Thyroid gland (tissue), 4 donors: ENCODE measurements around the gene MINDY4B.

Experiments used
- POLR2A ChIP-seq, 2 donors: fragments of 450-650 bp; IDR thresholded peaks; one replicate each; pipeline ENCODE4 v1.6.1; 2017; ENCODE audit warnings: antibody characterized with exemption in 2 of 2, mild to moderate bottlenecking in 2 of 2, moderate library complexity in 1 of 2
- TF ChIP-seq, protein P1 (sequence below), 6 experiments: fragments of 200-600 bp in 3 of 6; fragments of 450-650 bp in 3 of 6; sonication (generic) in 3 of 6; IDR thresholded peaks; one replicate each; pipeline ENCODE4 v1.5.1; 2016 to 2019; ENCODE audit warnings: antibody characterized with exemption in 6 of 6, mild to moderate bottlenecking in 2 of 6, inconsistent platforms in 1 of 6, moderate library complexity in 1 of 6

DNA sequence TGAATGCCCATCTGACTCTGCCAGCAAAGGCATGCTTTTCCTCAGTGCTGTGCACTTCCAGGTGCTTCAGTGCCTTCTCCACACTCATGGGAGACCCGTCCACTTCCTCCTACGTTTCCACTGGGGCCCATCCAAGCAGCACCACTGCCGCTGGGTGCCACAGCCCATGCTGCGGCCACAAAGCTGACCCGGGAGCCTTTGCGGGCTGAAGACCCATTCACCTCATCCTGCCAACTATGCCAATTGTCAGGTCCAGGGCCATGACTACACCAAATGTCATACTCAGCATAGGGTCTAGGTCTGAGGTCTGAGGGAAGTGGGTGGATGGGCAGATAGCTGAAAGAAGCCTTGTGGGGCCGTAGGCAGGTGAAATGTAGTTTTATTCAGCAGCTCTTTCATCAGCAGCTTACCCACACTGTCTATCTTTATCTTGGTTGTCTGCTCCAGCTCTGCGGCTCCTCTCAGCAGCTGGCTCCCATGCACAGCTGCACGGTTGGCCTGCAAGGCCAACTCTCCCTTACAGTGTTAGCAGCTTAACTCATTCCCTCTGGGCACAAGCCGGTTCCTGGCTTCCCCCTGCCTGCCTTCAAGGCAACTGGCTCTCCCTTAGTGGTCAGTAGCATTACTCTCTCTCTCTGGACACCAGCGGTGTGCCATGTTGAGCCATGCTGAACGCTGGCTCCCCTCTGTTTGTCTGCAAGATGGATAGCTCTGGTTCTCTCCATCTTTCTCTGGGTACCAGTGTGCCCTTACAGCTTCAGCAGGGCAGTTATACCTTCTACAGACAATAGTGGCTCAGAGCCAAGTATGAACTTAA, 78.6 kb downstream of the MINDY4B start:
- TF ChIP-seq, protein P1, sequence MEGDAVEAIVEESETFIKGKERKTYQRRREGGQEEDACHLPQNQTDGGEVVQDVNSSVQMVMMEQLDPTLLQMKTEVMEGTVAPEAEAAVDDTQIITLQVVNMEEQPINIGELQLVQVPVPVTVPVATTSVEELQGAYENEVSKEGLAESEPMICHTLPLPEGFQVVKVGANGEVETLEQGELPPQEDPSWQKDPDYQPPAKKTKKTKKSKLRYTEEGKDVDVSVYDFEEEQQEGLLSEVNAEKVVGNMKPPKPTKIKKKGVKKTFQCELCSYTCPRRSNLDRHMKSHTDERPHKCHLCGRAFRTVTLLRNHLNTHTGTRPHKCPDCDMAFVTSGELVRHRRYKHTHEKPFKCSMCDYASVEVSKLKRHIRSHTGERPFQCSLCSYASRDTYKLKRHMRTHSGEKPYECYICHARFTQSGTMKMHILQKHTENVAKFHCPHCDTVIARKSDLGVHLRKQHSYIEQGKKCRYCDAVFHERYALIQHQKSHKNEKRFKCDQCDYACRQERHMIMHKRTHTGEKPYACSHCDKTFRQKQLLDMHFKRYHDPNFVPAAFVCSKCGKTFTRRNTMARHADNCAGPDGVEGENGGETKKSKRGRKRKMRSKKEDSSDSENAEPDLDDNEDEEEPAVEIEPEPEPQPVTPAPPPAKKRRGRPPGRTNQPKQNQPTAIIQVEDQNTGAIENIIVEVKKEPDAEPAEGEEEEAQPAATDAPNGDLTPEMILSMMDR (IDR thresholded peaks at IDR 0.05): no peak
- no peak for TF ChIP-seq POLR2A (IDR thresholded peaks at IDR 0.05)
